Right forelimb (tissue), 1 donor: Measurements from ENCODE around the gene UNC80.
A peak's percentile ranks its signal among the peaks of the same experiment; 100 is the strongest.

ENCODE experiments used
- DNase-seq: peaks from one replicate; pipeline ENCODE4 v3.0.0-alpha.2; 2018

The UNC80 gene

DNA sequence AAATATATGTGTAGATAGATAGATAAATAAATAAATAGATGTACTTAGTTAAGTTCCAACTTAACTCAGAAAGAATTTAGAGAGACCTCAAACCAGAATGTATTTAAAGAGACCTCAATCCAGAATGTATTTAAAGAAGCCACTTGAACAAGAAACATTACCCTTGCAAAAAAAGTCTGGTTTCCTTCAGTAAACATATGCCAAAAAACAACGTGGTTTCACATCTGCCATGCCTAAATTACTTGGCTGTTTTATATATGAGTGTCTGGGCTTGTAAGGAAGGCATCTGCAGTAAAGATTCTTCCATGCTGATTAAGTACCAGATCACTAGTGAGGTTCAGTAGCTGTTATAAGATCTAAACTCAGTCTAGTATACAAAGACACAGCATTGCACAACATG is 201.7 kb downstream of the UNC80 start:
- DNase-seq, result no peak

DNA sequence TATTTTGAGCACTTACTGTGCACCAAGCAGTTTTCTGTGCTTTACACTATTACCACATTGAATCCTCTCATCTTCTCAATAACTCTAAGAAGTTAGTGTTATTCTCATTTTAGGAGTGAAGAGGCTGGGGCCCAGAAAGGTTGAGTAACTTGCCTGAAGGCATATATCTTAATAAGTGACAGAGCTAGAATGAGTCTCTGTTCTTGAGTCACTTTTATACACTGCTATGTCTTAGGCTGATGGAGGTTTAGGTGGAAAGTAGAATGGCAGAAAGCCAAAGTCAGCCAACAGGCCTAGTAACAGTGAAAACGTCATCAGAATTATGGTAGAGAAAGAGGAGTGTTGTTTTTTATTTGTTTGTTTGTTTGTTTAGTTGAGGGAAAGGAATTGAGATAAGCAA is 202.9 kb downstream of the UNC80 start:
- DNase-seq, result no peak

DNA sequence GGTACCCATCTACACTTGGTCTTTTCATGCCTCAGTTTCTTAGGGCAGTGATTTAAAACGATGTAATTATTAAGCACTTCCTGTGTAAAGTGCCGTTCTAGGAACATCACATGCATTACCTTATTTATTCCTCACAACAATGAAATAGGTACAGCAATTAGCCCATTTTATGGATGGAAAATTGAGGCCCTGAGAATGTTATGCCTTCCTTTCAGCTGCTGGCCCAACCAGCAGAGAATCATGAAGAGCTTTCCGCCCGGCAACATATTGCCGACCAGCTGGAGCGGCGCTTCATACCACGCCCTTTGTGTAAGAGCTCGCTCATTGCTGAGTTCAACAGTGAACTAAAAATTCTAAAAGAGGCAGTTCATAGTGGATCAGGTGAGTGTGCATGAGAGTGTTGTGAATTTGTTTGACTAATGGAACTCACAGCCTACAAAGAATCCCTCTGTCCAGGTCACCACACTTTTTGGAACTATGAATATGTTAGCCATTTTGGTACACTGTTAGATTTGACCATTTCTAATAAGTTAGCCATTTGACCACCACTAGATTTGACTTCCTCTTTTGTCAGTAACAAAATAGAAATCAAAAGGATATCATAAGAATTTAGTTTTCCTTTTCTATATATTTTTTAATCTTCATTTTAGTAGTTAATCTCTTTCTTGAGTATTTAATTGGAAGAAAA is 205.2 kb downstream of the UNC80 start:
- no peak for DNase-seq

DNA sequence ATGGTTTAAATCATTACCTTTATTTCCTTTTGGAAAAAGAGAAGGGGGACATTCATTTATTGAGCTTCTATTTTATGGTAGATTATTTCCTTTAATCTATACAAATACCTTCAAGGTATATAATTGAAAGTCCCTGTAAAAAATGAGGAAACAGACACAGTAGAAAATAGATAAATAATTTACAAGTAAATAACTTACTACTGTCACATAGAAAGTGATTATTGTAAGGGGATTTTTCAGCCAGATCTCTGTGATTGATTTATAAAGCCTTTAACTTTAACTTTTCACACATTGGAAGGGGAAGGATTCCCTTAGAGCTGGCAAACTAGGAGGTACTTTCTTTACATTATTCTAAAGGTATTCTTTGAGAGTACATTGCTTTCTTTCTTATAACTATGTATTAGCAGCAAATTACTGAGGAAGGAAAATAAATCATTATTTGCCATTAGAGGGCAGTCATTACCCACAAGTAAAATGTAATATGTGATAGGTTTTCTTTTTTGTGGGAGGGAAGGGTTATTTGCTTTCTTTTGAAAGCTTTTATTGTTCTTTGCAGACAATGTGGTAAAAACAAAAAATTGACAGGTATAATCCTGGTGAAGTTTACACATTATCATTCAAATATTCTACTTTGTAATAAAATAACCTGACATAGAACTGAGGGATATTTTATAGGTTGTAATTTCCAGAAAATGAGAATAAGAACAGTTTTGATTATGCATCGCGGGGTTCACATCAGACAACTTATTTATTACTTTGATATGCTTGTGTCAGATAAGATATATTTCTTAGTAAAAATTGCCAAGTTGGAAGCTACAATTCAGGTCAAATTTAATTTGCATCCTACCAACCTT is 206.0 kb downstream of the UNC80 start:
- no peak for DNase-seq

DNA sequence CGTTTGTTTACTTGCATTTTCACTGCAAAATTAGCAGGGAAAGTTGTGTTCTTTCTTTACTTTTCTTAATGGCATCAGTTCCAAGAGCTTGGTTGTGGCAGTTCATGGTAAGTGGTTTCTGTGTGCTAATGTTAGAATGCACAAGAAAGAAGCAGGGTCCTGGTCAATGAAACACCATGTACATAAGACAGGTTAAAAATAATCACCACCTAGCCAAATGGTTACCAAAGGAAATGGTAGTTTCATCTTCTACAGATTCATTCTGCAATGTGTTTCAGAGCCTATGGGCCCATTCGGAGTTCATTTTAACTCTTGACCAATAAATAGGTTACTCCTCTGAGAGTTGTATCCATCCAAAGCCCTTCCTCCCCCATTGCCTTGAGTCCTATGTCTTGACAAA is 212.7 kb downstream of the UNC80 start:
- no peak for DNase-seq

DNA sequence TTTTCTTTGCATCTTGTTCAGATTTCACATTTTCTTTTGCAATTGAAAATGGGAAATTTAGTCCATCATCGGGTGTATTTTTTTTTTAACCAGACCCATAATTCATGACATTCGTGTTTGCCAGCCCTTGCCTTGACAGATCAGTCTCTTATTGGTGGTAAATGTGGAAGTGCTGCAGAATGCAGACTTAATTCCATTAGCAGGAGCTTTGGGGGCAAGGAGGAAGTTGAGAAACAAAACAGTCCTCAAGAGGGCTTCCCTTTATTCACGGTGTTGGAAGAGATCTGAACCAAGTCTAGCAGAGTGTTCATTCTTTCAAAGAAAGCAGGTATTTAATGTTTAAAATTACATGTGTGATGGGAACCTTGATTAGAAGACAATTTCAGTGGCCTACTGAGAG is 214.2 kb downstream of the UNC80 start:
- no peak for DNase-seq

DNA sequence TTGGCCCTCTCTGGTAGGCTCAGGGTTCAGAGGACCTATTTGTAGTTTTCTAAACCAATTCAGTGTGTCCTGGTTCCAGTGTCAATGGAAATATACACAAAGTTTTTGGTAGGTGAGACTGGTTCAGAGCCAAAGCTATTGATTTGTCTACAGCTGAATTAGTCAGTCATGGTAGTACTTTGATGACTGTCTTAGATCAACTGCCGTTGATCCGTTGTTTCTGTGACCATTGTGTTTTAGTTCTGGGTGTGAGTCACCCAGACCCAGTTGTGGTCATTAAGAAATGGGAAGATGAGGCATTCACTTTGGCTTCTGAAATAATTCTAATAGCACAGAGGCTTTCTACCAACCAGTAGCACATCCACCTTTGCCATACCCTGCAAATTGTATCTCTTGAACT is 214.8 kb downstream of the UNC80 start:
- no peak for DNase-seq

DNA sequence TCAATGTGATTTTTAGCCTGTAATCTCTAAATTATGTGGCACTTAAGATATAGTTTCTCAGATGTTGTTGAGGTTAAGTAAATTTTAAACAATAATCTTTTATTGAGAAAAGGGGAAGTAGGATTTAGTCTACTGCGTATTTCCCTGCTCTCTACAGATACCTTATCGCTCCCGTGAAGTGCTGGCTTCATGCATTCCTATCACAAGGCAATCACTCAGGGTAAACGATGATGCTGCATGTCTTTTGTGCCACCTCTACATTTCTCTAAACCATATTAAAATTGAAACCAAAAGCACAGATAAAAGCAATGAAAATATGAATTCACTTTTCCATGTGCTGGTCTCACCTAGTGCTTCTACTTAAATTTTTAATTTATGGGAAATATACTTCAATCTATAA is 216.4 kb downstream of the UNC80 start:
- DNase-seq, result no peak

DNA sequence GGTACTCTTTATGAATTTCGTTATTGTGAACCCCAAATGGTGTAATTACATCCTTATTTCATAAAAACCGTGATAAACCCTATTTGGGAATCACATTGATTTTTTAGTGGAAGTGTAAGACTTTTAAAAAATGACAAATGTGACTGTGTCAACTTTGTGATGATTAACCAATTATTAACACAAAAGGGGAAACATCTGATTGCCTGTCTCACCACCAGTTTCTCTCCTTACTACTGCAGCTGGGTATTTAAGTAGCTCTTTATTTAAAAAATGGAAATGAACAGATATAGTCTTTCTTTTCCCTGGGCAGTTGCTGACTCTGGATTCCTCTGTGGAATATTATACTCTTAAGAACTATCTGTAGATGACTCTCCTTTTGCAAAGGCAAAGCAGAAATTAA is 219.2 kb downstream of the UNC80 start:
- no peak for DNase-seq

DNA sequence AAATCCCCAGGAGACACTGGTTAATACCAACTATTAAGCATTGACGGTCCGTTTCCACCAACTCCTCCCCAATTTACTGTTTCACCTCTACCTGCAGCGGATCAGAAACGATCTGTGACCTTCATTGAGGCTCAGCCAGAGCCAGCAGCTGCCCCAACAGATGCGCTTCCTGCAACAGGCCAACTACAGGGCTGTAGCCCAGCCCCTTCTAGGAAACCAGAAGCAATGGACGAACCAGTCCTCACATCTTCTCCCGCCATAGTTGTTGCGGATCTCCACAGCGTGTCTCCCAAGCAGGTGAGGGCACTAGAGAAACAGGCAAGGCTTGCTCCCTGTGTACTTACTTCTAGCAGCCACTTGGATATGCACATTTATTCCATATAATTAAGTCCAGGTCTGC is 222.3 kb downstream of the UNC80 start:
- no peak for DNase-seq

DNA sequence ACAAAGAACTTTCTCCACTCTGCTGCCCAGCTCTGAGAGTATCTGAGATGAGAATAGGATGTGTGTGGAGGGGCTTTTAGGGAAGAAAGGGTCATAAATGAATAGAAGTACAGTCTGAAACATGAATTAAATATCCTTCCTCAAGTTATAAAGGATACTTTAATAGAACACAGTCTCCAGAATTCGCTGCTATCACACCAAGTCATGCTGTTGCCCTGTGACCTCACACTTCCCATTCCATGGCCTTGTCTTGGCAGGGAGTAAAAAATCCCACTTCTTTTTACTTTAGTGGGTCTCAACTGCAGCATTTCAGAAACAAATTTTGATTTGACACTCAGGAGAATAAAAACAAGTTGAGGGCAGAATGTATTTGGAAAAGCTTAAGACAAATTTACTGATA is 227.0 kb downstream of the UNC80 start:
- no peak for DNase-seq

DNA sequence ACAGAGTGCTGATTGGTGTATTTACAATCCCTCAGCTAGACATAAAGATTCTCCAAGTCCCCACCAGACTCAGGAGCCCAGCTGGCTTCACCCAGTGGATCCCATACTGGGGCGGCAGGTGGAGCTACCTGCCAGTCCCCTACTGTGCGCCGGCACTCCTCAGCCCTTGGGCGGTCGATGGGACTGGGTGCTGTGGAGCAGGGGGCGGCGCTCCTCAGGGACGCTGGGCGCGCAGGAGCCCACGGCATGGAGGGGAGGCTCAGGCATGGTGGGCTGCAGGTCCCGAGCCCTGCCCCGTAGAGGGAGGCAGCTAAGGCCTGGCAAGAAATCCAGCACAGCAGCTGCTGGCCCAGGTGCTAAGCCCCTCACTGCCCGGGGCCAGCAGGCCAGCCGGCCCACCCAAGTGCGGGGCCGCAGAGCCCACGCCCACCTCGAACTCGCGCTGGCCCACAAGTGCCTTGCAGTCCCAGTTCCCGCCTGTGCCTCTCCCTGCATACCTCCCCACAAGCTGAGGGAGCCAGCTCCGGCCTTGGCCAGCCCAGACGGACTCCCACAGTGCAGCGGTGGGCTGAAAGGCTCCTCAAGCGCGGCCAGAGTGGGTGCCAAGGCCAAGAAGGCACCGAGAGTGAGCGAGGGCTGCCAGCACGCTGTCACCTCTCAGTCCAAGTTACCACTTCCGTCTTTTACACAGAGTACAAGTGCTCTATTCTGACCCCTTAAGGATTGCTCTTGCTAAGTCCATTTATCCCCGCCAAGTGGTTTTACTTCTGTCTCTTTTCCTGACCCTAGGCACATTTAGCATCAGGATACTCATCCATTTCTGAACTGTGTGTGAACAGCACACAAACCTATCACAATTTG is 229.1 kb downstream of the UNC80 start:
- no peak for DNase-seq

DNA sequence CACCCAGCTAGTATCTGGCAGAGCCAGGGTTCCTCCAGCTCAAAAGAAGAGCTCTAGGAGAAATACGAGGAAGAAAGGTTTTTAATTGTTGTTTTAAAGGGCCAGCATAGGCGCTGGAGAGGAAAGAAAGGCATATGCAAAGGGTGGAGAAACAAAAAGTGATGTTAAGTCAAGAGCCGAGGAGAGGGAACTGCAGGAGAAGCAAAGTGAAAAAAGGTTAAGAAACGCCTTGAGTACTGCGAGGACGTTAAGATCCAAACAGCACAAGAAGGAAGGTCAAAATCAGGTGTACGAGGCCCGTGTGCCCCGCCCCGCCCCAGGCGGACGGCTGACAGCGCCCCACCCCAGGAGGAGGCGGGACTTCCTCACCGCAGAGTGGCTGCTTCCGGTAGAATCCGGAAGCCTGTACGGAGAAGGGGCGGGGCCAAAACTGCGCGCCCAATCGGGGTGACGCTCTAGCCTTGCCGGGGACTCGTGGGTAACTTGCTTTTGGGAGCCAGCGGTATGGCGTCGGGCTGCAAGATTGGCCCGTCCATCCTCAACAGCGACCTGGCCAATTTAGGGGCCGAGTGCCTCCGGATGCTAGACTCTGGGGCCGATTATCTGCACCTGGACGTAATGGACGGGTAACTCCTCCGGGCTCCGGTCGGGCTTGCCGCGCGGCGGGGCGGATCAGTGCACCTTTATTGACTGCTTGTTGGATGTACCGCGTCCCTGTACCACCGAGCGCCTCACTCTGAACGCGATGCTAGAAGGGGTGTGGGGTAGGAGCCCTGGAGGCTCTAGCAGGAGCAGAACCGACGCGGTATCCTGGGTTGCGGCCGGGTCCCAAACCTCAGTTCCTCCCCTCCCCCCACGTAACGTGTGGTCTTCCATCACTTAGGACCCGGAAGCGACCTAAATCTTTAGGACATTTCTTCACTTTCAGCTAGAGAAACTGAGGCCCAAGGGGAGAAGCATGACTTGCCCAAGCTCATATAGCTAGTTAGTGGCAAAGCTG is 230.8 kb downstream of the UNC80 start, which contains the start of gene RPE:
RPE (plus strand) TSS at position 481 of the 1,000 bp plus-strand sequence; CDS start at position 505, 24 bp downstream.
- DNase-seq, result peak; percentile 97

DNA sequence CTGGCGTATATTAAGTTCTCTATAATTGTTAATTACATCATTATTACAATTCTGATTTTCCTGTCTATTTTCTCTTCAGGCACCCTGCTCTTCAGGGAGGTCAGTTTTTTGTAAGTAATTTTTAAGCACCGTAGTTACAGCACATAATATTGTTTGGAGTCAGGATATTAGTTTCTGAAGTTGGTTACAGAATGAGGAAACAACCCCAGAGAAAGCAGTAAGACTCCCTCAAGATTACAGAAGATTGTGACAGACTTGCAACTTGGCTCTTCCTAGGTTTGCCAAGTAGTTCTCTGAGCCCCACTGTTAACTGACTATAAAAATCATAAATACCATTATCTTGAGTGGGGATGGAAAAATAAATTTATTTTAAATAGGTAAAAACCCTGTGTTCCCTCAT is 231.7 kb downstream of the UNC80 start:
- DNase-seq, result no peak

DNA sequence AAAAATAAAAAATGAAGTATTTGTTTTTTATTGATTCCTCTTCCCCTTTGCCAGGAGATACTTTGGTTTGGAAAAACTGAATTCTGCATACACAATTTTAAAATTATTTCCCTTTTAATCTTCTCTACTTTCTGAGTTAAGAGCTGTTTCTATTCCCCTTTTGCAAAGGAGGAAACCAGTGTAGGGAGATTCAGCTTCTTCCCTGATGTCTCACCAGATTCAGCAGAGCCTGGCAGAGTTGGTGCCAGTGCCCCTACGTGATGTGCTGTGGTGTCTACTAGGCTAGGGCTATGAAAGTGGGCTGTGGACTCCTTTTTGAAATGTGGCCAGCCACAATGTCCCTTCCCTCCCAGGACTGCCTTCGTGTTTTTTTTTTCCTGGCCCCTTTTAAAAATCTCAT is 233.2 kb downstream of the UNC80 start:
- DNase-seq, result no peak

DNA sequence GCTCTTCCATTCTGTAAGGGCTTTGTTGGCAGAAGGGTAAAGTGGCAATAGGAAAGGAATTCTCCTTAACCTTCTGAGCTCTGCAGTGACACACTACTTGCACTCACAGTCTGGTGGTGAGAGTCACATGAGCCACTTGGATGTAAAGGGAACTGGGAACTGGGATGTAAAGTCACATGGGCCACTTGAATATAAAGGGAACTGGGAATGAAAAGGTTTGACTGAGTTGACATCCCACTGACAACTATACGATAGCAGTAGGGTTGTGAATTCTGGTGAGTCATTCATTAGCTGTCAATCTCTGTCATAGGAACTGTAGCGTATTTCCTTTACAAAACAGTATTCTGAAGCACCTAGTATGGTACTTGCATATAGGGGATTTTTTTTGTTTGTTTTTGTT is 236.3 kb downstream of the UNC80 start:
- no peak for DNase-seq

DNA sequence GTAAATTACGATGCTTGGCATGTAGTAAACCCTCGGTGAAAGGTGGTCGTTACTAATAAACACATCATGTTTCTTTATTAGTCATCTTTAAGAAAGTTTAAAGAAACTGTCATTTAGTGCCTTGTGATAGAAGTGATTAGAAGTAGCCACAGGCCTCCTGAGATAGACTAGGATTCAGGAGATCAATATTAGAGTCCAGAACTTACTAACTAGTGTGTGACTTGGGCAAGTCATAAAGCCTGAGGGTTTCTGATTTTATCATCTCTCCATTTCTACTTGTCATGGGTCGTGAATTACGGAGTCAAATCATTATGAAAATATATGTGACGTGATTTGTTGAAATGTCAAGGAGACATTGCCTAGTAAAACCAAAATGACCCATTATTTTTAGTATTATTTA is 237.5 kb downstream of the UNC80 start:
- no peak for DNase-seq

DNA sequence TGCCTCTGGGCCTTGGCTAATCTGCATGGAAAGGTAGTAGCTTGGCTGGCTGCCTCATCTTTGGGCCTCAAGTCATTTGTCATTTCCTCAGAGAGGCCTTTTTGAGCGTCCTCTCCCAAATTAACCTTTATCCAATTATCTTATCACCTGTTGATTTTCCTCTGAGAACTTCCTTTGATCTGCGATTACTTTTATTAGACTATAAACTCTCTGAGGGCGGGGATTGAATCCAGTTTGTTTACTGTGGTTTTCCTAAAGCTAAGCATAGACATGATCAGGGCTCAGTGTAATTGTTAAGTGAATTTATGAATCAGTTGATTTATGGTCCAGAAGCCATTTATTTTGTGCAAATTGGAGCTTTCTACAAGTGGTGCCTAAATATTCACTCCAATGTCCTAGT is 238.3 kb downstream of the UNC80 start:
- DNase-seq, result no peak

DNA sequence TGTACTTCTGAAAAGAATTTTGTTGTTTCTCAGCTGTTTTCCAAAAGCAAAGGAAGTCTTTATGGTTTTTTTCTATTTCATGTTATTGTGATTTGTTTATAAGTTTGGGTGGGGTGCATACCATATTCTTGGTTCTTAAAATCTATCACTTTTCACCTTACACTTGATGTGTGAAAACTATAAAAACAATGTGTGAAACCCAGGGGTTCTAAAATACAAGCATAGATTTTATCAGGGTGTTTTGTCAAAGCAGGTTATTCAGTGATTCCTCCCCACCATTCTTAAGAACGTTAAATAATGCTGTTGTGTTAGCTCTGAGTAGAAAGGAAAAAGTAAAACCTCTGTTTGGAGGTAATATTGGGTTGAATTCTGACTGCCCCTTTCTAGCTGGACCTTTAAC is 248.5 kb downstream of the UNC80 start:
- DNase-seq, result no peak

DNA sequence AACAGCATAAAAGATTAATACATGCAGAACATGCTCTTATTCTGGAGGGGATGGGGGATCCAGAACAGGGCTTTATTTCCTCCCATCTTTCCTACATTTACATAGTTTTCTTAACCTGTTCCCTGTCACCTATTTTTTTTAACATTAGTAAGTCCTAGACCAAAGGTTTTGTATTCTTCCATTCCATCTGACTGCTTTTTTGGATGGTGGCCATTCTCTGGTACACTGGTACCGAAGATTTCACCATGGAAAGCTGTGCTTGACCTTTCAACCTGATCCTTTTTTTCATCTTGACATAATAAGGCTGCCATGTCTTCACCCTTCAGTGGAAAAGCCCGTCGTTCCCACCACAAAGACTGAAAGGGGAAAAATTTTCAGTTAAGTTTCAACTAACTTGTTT is 251.2 kb downstream of the UNC80 start:
- DNase-seq, result no peak

DNA sequence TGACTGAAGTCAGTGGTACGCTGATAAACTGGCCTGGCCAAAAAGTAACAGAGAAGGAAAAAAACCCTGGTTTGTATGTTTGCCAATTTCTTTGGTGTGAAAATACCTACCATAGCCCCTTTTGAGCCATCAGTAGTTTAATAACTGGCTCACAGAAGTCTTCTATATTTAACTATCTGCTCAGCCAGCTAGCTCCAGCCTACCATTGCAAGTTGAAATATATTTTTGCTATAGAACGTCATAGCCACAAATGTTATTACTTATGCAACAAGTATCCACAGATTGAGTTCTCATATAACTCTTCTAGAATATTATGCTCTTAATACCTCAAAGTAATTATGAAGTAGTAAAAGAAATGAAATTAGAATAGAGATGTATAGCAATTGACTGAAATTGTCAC is 256.0 kb downstream of the UNC80 start:
- DNase-seq, result no peak

DNA sequence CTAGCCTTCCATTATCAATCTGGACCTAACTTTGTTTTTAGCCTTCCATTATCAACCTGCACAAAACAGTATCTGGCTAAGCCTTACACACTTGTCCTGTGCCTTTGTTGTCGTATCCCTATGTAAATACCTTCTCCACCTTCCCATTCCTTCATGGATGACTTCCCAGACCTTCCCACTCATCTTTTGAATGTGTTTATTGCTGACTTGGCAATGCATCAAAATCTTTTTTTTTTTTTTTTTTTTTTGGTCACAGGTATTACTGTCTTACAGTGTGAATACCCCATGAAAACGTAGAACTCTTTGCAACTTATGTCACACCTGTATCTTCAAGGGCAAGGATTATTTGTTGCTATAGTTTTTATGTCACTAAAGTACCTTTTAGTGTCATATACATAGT is 256.5 kb downstream of the UNC80 start:
- DNase-seq, result no peak
